Smooth muscle cell of bladder (primary cell): ENCODE results near the gene ADAM17. TPM values are rescaled to one million over a fixed set of nuclear protein-coding genes. Genes with fewer than 3 reads are reported as not detected.

Experiments used
- total RNA-seq: library from RNA; depleted of rRNA; stranded (reverse); fragments of >200 nt; gene quantifications from 2 replicates; pipeline ENCODE4 v1.2.3, GENCODE V29; 2014

ADAM17 gene
- 54.3 and 58.5 TPM in 2 replicates for total RNA-seq

GRCh38 chr2:9555297-9556120, at the start of gene ADAM17:
Gene ADAM17, minus strand, starts transcription at chr2:9555830. Its CDS starts 225 bp downstream, at chr2:9555605.

GRCh38 chr2:9474361-9475057, 81.1 kb downstream of the ADAM17 start, which contains the start of gene IAH1:
Gene IAH1, plus strand, starts transcription at chr2:9474551. Its CDS starts 16 bp downstream, at chr2:9474567.

Other genes with a start within 250 kb of the ADAM17 start
- gene ITGB1BP1, start 132.3 kb downstream of the ADAM17 start, total RNA-seq = 33.7 and 56.9 TPM in 2 replicates
- 45.2 and 49.5 TPM in 2 replicates for gene CPSF3, start 132.2 kb downstream of the ADAM17 start, total RNA-seq
- gene IAH1, start 81.3 kb downstream of the ADAM17 start, total RNA-seq = 85.1 and 90.5 TPM in 2 replicates
- gene YWHAQ, start 75.2 kb upstream of the ADAM17 start, total RNA-seq = 238 and 244 TPM in 2 replicates